ENCODE results near the gene FANCD2.

DNA sequence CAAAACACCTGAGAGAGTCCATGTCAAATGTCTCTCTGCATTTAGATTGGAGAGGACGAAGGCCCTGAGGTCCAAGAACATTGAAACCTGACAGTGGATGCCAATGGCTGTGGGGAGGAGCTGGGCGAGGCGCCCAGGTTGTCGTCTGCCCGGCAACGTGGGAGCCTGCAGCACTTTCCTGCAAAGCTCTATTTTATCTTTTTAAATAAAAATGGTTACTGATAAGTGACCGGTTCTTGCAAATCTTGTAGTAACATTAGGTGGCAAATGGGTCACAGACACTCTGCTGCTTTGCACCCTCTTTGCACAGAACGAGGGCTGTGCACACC, 19.5 kb upstream of the FANCD2 start:
- no peak for TF ChIP-seq POLR2A (IDR thresholded peaks at IDR 0.05)
- no peak for TF ChIP-seq EP300 (IDR thresholded peaks at IDR 0.05)
- TF ChIP-seq, protein P1, sequence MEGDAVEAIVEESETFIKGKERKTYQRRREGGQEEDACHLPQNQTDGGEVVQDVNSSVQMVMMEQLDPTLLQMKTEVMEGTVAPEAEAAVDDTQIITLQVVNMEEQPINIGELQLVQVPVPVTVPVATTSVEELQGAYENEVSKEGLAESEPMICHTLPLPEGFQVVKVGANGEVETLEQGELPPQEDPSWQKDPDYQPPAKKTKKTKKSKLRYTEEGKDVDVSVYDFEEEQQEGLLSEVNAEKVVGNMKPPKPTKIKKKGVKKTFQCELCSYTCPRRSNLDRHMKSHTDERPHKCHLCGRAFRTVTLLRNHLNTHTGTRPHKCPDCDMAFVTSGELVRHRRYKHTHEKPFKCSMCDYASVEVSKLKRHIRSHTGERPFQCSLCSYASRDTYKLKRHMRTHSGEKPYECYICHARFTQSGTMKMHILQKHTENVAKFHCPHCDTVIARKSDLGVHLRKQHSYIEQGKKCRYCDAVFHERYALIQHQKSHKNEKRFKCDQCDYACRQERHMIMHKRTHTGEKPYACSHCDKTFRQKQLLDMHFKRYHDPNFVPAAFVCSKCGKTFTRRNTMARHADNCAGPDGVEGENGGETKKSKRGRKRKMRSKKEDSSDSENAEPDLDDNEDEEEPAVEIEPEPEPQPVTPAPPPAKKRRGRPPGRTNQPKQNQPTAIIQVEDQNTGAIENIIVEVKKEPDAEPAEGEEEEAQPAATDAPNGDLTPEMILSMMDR (IDR thresholded peaks at IDR 0.05) = no peak
